ENCODE measurements around the gene NAA35.

- no peak for TF ChIP-seq POLR2A (IDR thresholded peaks at IDR 0.05)
- TF ChIP-seq CTCF (IDR thresholded peaks at IDR 0.05), result no peak
These were observed 635 bp downstream of the NAA35 start for GRCh38 chr9:85941622-85941940.

Data from heart left ventricle (tissue), 13 donors.